KOPT-K1 (cell line): ENCODE data around the gene DDX27.
"Not testable (repeated sequence)": the region's sequence is repeated elsewhere in the genome, so short reads cannot be mapped to it uniquely, and the experiment has no call there.

Experiments used
- H3K27ac ChIP-seq: fragments of 200-600 bp; sonication (generic); 2 replicates; pipeline ENCODE4 v1.5.1; 2016; ENCODE audit warnings: antibody characterized with exemption, mild to moderate bottlenecking, low read depth, low read length; ENCODE audit not compliant: poor library complexity, severe bottlenecking
- H3K36me3 ChIP-seq: fragments of 200-600 bp; sonication (generic); 2 replicates; pipeline ENCODE4 v1.5.1; 2017; ENCODE audit warnings: antibody characterized with exemption, mild to moderate bottlenecking, low read length, moderate library complexity; ENCODE audit not compliant: insufficient read depth
- H3K9me3 ChIP-seq: fragments of 200-600 bp; sonication (generic); 2 replicates; pipeline ENCODE4 v1.5.1; 2017; ENCODE audit warnings: antibody characterized with exemption, low read length, mild to moderate bottlenecking; ENCODE audit not compliant: insufficient read depth, poor library complexity, severe bottlenecking

DDX27 gene

GRCh38 chr20:49187330-49187850 lies 31.8 kb upstream of the DDX27 start:
- Histone ChIP-seq H3K9me3 (no peaks in the 10 kb centered on the region), H3K36me3 (peaks cover 13% of the 10 kb centered on the region), H3K27ac (peak overlapping the region; percentile 89)

- Histone ChIP-seq H3K27ac (peak within 1 kb of the TSS; percentile 89), H3K9me3 (no peaks in the 10 kb centered on the region), H3K36me3 (peaks cover 13% of the 10 kb centered on the region)
These were observed 31.2 kb upstream of the DDX27 start, which contains the start of gene STAU1 for GRCh38 chr20:49187851-49188641. STAU1 (minus strand) TSS chr20:49188334; CDS start chr20:49166201, 22,133 bp downstream.

DNA sequence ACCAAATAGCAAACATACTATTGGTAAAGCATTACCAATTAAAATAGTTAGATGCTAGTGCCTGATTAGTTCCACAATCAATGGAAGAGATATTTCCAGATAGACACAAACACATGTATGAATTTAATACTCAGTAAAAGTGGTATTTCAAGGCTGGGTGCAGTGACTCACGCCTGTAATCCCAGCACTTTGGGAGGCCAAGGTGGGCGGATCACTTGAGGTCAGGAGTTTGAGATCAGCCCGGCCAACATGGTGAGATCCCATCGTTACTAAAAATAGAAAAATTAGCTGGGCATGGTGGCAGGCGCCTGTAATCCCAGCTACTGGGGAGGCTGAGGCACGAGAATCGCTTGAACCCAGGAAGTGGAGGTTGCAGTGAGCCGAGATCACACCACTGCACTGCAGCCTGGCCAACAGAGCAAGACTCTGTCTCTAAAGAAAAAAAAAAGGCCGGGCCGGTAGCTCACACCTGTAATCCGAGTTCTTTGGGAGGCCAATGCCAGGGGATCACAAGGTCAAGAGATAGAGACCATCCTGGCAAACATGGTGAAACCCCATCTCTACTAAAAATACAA lies 26.2 kb upstream of the DDX27 start:
- not testable (repeated sequence) for H3K9me3 ChIP-seq, H3K27ac ChIP-seq, H3K36me3 ChIP-seq

DNA sequence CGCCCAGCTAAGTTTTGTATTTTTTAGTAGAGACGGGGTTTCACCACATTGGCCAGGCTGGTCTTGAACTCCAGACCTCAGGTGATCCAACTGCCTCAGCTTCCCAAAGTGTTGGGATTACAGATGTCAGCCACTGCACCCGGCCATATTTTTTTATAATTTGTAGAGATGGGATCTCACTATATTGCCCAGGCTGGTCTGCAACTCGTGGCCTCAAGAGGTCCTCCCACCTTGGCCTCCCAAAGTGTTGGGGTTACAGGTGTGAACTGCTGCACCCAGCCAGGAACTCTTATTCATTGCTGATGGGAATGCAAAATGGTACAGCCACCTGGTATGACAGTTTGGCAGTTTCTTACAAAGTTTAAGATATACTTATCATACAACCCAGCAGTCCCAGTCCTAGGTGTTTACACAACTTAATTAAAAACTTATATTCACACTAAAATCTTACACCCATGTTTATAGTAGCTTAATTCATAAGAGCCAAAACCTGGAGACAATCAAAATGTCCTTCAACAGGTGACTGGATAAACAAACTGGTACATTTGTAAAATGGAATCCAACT lies 19.4 kb upstream of the DDX27 start:
- no peak overlapping the region for H3K27ac ChIP-seq
- H3K9me3 ChIP-seq: no peaks in the 10 kb centered on the region
- no peaks in the 10 kb centered on the region for H3K36me3 ChIP-seq

DNA sequence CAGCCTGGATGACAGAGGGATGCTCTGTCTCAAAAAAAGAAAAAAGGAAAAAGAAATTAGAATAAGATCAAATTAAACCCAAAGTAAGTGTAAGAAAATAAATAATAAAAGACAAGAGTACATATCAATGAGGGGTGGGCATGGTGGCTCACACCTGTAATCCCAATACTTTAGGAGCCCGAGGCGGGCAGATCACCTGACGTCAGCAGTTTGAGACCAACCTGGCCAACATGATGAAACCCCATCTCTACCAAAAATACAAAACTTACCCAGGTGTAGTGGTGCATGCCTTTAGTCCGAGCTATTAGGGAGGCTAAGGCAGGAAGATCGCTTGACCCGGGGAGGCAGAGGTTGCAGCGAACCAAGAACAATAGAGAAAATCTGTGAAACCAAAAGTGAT lies 16.2 kb upstream of the DDX27 start:
- Histone ChIP-seq H3K27ac (no peak overlapping the region), H3K9me3 (no peaks in the 10 kb centered on the region), H3K36me3 (no peaks in the 10 kb centered on the region)

GRCh38 chr20:49203746-49204145 lies 15.5 kb upstream of the DDX27 start:
- H3K36me3 ChIP-seq: no peaks in the 10 kb centered on the region
- no peaks in the 10 kb centered on the region for H3K9me3 ChIP-seq
- H3K27ac ChIP-seq: no peak overlapping the region

GRCh38 chr20:49207076-49207475 lies 12.1 kb upstream of the DDX27 start:
- no peaks in the 10 kb centered on the region for H3K36me3 ChIP-seq
- no peak overlapping the region for H3K27ac ChIP-seq
- peaks cover 15% of the 10 kb centered on the region for H3K9me3 ChIP-seq

DNA sequence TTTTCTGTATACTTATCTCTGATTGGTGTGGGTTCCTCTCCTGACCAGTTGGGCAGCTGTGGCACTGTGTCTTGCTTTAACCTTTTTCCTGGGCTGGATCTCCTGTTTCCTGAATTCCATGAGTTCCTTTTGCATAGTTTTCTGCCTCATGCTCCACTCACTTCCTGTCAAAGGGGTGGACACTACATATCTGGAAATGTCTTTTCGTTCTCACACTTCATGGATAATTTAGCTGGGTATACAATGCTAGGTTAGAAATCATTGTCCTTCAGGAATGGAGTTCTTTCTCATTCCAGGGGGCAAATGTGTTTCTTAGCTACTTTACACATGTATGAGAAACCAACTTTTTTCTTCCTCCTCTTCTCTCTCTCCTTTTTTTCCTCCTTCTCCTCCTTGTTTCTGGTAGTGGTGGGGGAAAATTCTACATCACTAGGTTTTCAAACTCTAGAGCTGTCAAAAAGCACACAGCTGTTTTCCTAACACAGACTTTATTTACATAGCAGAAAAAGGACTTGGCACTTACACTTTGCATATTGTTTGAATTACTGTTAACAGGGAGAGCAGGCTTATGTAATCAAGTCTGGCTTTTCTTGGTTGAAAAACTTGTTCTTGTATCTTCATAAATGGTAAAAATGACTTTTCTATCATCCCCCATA lies 9.0 kb upstream of the DDX27 start:
- H3K9me3 ChIP-seq: peaks cover 15% of the 10 kb centered on the region
- H3K27ac ChIP-seq: no peak overlapping the region
- H3K36me3 ChIP-seq: no peaks in the 10 kb centered on the region

DNA sequence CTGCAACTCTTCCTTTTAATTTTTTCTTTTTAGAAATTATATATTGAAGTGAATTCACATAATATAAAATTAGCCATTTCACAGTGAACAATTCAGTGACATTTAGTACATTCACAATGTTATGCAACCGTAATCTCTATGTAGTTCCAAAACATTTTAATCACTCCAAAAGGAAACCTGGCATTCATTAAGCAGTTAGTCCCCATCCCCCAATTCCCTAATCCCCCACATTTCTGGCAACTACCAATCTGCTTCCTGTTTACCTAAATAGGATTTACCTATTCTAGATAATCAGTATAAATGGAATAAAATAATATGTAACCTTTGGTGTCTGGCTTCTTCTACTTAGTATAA lies 8.5 kb upstream of the DDX27 start:
- no peaks in the 10 kb centered on the region for H3K36me3 ChIP-seq
- H3K9me3 ChIP-seq: peaks cover 15% of the 10 kb centered on the region
- no peak overlapping the region for H3K27ac ChIP-seq

DNA sequence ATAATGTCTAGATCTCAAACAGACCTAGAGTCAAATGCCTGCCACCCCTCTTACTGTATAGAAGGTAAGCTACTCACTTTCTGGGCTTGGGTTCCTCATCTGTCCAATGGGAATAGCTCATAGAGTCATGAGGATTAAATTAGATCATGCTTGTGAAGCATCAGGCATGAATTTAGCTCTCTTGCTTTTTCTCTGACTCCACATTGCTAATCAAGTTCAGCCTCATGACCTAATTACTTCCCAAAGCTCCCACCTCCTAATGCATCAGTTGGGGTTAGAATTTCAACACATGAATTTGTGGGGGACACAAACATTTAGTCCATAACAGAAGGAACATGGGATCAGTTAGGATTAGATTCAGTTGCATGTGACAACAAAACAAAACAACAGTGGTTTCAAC lies 4.6 kb upstream of the DDX27 start:
- Histone ChIP-seq H3K36me3 (no peaks in the 10 kb centered on the region), H3K9me3 (peaks cover 15% of the 10 kb centered on the region), H3K27ac (no peak overlapping the region)

- H3K36me3 ChIP-seq: no peaks in the 10 kb centered on the region
- no peak overlapping the region for H3K27ac ChIP-seq
- H3K9me3 ChIP-seq: peaks cover 10% of the 10 kb centered on the region
These were observed 4.0 kb upstream of the DDX27 start for GRCh38 chr20:49215232-49215631.

- no peaks in the 10 kb centered on the region for H3K9me3 ChIP-seq
- peaks cover 14% of the 10 kb centered on the region for H3K36me3 ChIP-seq
- H3K27ac ChIP-seq: no peak overlapping the region
These were observed 2.1 kb upstream of the DDX27 start for GRCh38 chr20:49216991-49217578.

DNA sequence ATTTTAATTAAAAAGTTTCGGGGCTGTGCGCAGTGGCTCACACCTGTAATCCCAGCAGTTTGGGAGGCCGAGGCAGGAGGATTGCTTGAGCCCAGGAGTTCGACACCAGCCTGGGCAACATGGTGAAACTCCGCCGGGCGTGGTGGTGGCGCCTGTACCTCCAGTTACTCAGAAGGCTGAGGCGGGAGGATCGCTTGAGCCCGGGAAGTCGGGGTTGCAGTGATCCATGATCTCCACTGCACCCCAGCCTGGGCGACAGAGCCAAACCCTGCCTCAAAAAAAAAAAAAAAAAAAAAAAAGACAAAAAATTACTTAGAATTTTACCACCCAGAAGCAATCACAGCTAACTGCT lies 501 bp upstream of the DDX27 start:
- Histone ChIP-seq H3K27ac (peak overlapping the region; percentile 75), H3K36me3 (peaks cover 29% of the 10 kb centered on the region)
- H3K9me3 ChIP-seq: not testable (repeated sequence)

DNA sequence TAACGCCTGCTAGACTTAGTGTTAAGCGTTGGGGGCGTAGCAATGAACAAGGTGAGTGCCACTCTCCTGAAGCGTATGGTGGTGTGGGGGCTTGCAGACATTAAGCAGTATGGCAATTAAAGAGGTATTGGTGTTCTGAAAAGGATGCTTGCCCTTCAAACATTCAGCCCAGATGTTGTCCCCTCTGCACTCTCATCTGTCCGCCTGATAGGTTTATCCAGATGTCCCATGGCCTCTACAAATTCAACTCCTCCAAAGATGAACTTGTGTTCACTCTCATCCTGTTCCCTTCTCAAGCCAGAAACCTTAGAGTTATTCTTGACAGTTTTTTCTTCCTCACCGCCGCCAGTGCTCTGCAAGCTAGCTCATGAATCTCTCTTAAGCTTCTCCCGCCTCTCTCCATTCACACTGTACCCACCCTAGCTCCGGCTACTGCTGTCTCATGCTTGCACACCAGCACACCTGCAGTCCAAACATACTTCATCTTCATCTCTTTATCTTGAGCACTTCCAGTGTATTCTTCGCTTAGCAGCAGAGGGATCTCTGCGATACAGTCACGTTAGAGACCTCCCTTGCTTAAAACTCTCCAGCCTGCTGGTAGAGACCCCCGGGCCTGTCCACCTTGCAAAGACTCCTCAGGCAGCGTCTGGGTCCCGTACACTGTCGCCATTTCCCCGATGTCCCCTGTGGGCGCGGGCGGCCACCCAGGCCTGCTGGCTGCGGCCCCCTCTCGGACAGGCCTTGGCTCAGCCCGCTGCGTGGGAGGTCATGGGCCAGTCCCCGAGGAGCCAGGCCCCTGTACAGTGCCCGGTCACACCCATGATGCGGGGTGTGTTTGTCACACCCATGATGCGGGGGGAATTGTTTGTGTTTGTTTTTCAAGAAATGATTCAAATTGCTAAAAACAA lies 962 bp downstream of the DDX27 start:
- H3K36me3 ChIP-seq: peaks cover 44% of the 10 kb centered on the region
- no peaks in the 10 kb centered on the region for H3K9me3 ChIP-seq
- peak overlapping the region; percentile 75 for H3K27ac ChIP-seq
